Measurements from ENCODE around the gene TRABD2B.

TRABD2B gene

GRCh38 chr1:48006264-48006663, 9.1 kb upstream of the TRABD2B start:
- TF ChIP-seq CTCF (IDR thresholded peaks at IDR 0.05), result no peak
- TF ChIP-seq ZFX (IDR thresholded peaks at IDR 0.05; ENCODE audit: borderline replicate concordance), result no peak
- H3K27ac ChIP-seq, result no peak overlapping the region

- TF ChIP-seq ZFX (IDR thresholded peaks at IDR 0.05; ENCODE audit: borderline replicate concordance), result no peak
- TF ChIP-seq CTCF (IDR thresholded peaks at IDR 0.05), result no peak
- no peak overlapping the region for H3K27ac ChIP-seq
Observed at GRCh38 chr1:48005253-48006117, 8.3 kb upstream of the TRABD2B start.

- H3K27ac ChIP-seq, result no peak overlapping the region
- TF ChIP-seq CTCF (IDR thresholded peaks at IDR 0.05) (no peak), ZFX (IDR thresholded peaks at IDR 0.05; ENCODE audit: borderline replicate concordance) (no peak)
Observed at GRCh38 chr1:48003741-48004531, 6.8 kb upstream of the TRABD2B start.

GRCh38 chr1:48002142-48002541, 5.0 kb upstream of the TRABD2B start:
- no peak overlapping the region for H3K27ac ChIP-seq
- no peak for TF ChIP-seq ZFX (IDR thresholded peaks at IDR 0.05; ENCODE audit: borderline replicate concordance)
- TF ChIP-seq CTCF (IDR thresholded peaks at IDR 0.05), result no peak

- TF ChIP-seq ZFX (IDR thresholded peaks at IDR 0.05; ENCODE audit: borderline replicate concordance) (no peak), CTCF (IDR thresholded peaks at IDR 0.05) (no peak)
- H3K27ac ChIP-seq, result no peak overlapping the region
Observed at GRCh38 chr1:48001696-48002095, 4.5 kb upstream of the TRABD2B start.

- H3K27ac ChIP-seq, result no peak overlapping the region
- TF ChIP-seq ZFX (IDR thresholded peaks at IDR 0.05; ENCODE audit: borderline replicate concordance) (no peak), CTCF (IDR thresholded peaks at IDR 0.05) (no peak)
Observed at GRCh38 chr1:48000883-48001282, 3.7 kb upstream of the TRABD2B start.

- TF ChIP-seq CTCF (IDR thresholded peaks at IDR 0.05), result no peak
- TF ChIP-seq ZFX (IDR thresholded peaks at IDR 0.05; ENCODE audit: borderline replicate concordance), result no peak
- H3K27ac ChIP-seq, result no peak overlapping the region
Observed at GRCh38 chr1:47999097-47999496, 1.9 kb upstream of the TRABD2B start.
